ENCODE measurements around the gene VSTM2L.

VSTM2L gene

DNA sequence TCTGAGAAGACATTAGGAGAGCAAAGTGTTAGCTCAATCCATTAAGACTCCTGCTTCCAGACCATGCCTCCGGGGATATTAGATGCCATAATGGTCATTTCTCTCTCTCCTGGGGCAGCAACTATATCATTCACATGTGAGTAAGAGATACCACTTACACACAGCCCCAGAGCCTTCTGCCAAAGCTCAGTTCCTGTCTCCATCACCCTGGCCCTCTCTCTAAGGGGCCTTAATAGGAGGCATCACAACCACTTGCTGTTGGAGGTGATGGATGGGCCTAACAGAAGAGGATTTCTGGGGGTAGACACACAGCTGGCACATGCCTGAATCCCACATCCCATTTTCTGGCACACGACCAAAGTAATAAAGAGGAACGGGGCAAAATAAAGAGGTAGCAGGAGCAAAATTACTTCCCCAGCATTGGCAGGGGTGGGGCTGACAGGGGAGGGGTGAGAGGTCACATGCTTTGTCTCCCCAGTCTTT is 34.0 kb upstream of the VSTM2L start:
- no peak overlapping the region for H3K9ac ChIP-seq (ENCODE audit: low read depth, low read length)
- H3K4me3 ChIP-seq (ENCODE audit: low read depth, low read length), result no peak overlapping the region
- H3K27ac ChIP-seq (ENCODE audit: low read depth, low read length), result peak overlapping the region; percentile 7
- H3K9me3 ChIP-seq (ENCODE audit: control insufficient read depth, insufficient read depth, low read length), result no peaks in the 10 kb centered on the region
- H3K27me3 ChIP-seq (ENCODE audit: control insufficient read depth, insufficient read depth, low read length), result no peaks in the 10 kb centered on the region
- H3K4me1 ChIP-seq (ENCODE audit: control insufficient read depth, insufficient read depth, low read length), result peaks cover 16% of the 10 kb centered on the region
- peaks cover 11% of the 10 kb centered on the region; the same call in 1 of the 2 replicates for H3K36me3 ChIP-seq (ENCODE audit: control insufficient read depth, insufficient read depth, low read length)

- H3K9ac ChIP-seq (ENCODE audit: low read depth, low read length), result peak overlapping the region; percentile 57; the same call in 1 of the 2 replicates
These were observed 33.5 kb upstream of the VSTM2L start for GRCh38 chr20:37869334-37869861.

DNA sequence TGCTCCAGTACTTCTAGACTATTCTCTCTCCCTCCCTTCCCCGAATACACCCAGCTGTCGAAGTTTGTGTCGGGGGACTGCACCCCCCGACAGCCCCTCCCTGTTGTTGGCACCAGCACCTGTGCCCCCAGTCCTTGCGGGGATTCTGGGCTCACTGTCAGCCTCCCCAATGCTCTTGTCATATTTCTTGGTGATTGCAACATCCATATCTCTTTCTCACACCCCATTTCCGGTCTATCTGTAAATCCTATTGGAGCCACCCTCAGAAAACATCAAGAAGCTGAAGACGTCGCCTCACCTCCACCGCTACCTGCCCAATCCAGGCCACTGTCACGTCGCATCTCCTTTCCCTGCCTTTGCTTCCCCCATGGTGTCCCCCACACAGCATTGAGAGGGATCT is 32.6 kb upstream of the VSTM2L start:
- Histone ChIP-seq H3K27me3 (ENCODE audit: control insufficient read depth, insufficient read depth, low read length) (no peaks in the 10 kb centered on the region), H3K36me3 (ENCODE audit: control insufficient read depth, insufficient read depth, low read length) (peaks cover 17% of the 10 kb centered on the region), H3K9ac (ENCODE audit: low read depth, low read length) (no peak overlapping the region), H3K4me1 (ENCODE audit: control insufficient read depth, insufficient read depth, low read length) (peaks cover 16% of the 10 kb centered on the region), H3K27ac (ENCODE audit: low read depth, low read length) (no peak overlapping the region), H3K4me3 (ENCODE audit: low read depth, low read length) (no peak overlapping the region), H3K9me3 (ENCODE audit: control insufficient read depth, insufficient read depth, low read length) (no peaks in the 10 kb centered on the region)

More at GRCh38 chr20:37869334-37869861, 33.5 kb upstream of the VSTM2L start:
- Histone ChIP-seq H3K9me3 (ENCODE audit: control insufficient read depth, insufficient read depth, low read length) (no peaks in the 10 kb centered on the region), H3K36me3 (ENCODE audit: control insufficient read depth, insufficient read depth, low read length) (peaks cover 16% of the 10 kb centered on the region), H3K27ac (ENCODE audit: low read depth, low read length) (peak overlapping the region; percentile 75), H3K4me3 (ENCODE audit: low read depth, low read length) (no peak overlapping the region), H3K4me1 (ENCODE audit: control insufficient read depth, insufficient read depth, low read length) (peaks cover 16% of the 10 kb centered on the region), H3K27me3 (ENCODE audit: control insufficient read depth, insufficient read depth, low read length) (no peaks in the 10 kb centered on the region)

- Histone ChIP-seq H3K9me3 (ENCODE audit: control insufficient read depth, insufficient read depth, low read length) (no peaks in the 10 kb centered on the region), H3K27me3 (ENCODE audit: control insufficient read depth, insufficient read depth, low read length) (no peaks in the 10 kb centered on the region), H3K36me3 (ENCODE audit: control insufficient read depth, insufficient read depth, low read length) (peaks cover 17% of the 10 kb centered on the region), H3K27ac (ENCODE audit: low read depth, low read length) (no peak overlapping the region), H3K4me1 (ENCODE audit: control insufficient read depth, insufficient read depth, low read length) (peaks cover 16% of the 10 kb centered on the region), H3K9ac (ENCODE audit: low read depth, low read length) (no peak overlapping the region), H3K4me3 (ENCODE audit: low read depth, low read length) (no peak overlapping the region)
These were observed 31.2 kb upstream of the VSTM2L start for GRCh38 chr20:37871751-37872150.

- no peak overlapping the region for H3K27ac ChIP-seq (ENCODE audit: low read depth, low read length)
- peaks cover 17% of the 10 kb centered on the region for H3K36me3 ChIP-seq (ENCODE audit: control insufficient read depth, insufficient read depth, low read length)
- no peaks in the 10 kb centered on the region for H3K9me3 ChIP-seq (ENCODE audit: control insufficient read depth, insufficient read depth, low read length)
- H3K4me3 ChIP-seq (ENCODE audit: low read depth, low read length), result no peak overlapping the region
- H3K4me1 ChIP-seq (ENCODE audit: control insufficient read depth, insufficient read depth, low read length), result peaks cover 16% of the 10 kb centered on the region
- H3K9ac ChIP-seq (ENCODE audit: low read depth, low read length), result no peak overlapping the region
- no peaks in the 10 kb centered on the region for H3K27me3 ChIP-seq (ENCODE audit: control insufficient read depth, insufficient read depth, low read length)
These were observed 30.8 kb upstream of the VSTM2L start for GRCh38 chr20:37872161-37872560.

DNA sequence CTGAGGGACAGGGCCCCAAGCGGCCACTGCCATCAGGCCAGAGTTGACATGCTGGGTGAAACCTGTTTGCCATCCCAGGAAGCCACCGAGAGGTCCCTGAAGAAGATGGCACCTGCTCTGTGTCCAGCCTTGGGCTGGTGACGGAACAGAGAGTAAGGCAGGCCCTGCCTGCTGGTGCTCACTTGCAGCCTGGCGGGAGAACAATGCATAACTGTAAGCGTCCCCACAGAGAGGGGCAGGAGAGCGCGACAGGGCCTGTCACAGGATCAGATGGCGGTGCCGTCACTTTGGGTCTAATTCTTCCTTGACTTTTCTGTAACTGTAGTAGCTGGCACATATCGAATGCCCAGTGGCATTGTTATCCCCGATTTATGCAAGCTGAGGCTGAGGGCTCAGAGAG is 29.0 kb upstream of the VSTM2L start:
- Histone ChIP-seq H3K27ac (ENCODE audit: low read depth, low read length) (no peak overlapping the region), H3K4me1 (ENCODE audit: control insufficient read depth, insufficient read depth, low read length) (peaks cover 8% of the 10 kb centered on the region), H3K36me3 (ENCODE audit: control insufficient read depth, insufficient read depth, low read length) (peaks cover 17% of the 10 kb centered on the region), H3K4me3 (ENCODE audit: low read depth, low read length) (no peak overlapping the region), H3K9ac (ENCODE audit: low read depth, low read length) (no peak overlapping the region), H3K27me3 (ENCODE audit: control insufficient read depth, insufficient read depth, low read length) (no peaks in the 10 kb centered on the region), H3K9me3 (ENCODE audit: control insufficient read depth, insufficient read depth, low read length) (no peaks in the 10 kb centered on the region)

GRCh38 chr20:37875460-37876175 is 27.3 kb upstream of the VSTM2L start:
- Histone ChIP-seq H3K9me3 (ENCODE audit: control insufficient read depth, insufficient read depth, low read length) (no peaks in the 10 kb centered on the region), H3K27me3 (ENCODE audit: control insufficient read depth, insufficient read depth, low read length) (no peaks in the 10 kb centered on the region), H3K36me3 (ENCODE audit: control insufficient read depth, insufficient read depth, low read length) (peaks cover 17% of the 10 kb centered on the region), H3K4me3 (ENCODE audit: low read depth, low read length) (no peak overlapping the region), H3K4me1 (ENCODE audit: control insufficient read depth, insufficient read depth, low read length) (no peaks in the 10 kb centered on the region), H3K27ac (ENCODE audit: low read depth, low read length) (no peak overlapping the region), H3K9ac (ENCODE audit: low read depth, low read length) (no peak overlapping the region)

DNA sequence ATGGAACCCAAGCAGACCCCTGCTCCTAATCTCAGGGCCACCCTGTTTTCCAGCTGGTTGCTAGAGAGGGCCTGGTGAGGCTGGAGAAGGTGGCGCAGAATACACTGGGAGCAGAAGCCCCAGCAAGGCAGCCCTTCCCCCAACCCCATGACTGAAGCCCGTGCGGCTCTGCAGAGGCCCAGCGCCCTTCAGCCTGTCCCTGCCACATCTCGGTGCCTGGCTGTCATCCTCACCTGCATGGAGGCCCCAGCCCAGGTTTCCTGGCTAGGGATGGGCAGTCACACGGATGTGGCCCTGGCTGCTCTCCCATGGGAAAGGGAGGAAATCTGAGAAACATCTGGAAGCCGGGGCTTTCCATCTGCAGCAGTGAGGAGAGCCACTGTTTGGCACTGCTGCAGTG is 26.1 kb upstream of the VSTM2L start:
- H3K27ac ChIP-seq (ENCODE audit: low read depth, low read length), result no peak overlapping the region
- no peak overlapping the region for H3K9ac ChIP-seq (ENCODE audit: low read depth, low read length)
- H3K27me3 ChIP-seq (ENCODE audit: control insufficient read depth, insufficient read depth, low read length), result no peaks in the 10 kb centered on the region
- H3K4me1 ChIP-seq (ENCODE audit: control insufficient read depth, insufficient read depth, low read length), result no peaks in the 10 kb centered on the region
- H3K36me3 ChIP-seq (ENCODE audit: control insufficient read depth, insufficient read depth, low read length), result peaks cover 17% of the 10 kb centered on the region
- H3K9me3 ChIP-seq (ENCODE audit: control insufficient read depth, insufficient read depth, low read length), result no peaks in the 10 kb centered on the region
- no peak overlapping the region for H3K4me3 ChIP-seq (ENCODE audit: low read depth, low read length)

DNA sequence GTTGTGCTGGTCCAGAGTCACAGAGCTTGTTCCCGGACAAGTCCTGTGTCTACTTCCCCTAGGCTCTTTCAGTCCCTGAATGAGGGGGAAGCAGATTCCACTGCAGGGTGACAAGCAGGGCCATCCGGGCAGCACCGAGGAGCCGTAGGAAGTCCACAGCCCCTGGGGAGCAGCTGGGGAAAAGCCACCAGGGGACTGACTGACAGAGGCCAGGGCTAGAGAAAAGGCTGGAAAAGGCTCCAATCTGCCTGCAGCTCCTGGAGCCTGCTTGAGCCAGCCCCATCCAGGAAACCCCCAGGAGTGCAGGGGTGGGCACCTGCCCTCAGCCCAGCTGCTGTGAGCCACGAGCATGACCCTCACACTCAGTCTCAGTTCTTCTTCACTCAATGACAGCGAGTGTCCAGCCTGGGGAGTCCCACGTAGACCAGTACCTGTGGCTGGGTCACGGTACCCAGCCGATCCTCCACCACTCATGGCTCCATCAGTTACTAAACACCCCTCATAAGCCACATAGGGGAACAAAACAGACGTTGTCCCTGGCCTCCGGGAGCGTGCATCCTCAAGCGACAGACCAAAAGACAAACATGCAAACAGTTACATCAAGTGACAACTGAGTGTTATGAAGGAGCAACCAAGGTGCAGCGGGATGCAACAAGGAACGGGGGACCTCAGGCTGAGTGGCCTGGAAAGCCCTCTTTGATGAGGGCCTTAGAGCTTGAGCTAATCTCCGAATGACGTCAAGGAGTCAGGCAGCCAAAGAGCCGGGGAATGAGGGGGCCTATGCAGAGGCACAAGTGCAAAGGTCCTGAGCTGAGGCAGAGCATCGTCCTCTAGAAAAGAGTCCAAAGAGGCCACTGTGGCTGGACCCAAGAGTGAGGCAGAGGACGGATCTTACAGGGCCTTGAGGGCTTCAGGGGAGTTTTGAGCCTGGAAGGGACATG is 24.8 kb upstream of the VSTM2L start:
- no peak overlapping the region for H3K9ac ChIP-seq (ENCODE audit: low read depth, low read length)
- peaks cover 10% of the 10 kb centered on the region for H3K36me3 ChIP-seq (ENCODE audit: control insufficient read depth, insufficient read depth, low read length)
- H3K4me1 ChIP-seq (ENCODE audit: control insufficient read depth, insufficient read depth, low read length), result no peaks in the 10 kb centered on the region
- H3K27ac ChIP-seq (ENCODE audit: low read depth, low read length), result no peak overlapping the region
- no peak overlapping the region for H3K4me3 ChIP-seq (ENCODE audit: low read depth, low read length)
- no peaks in the 10 kb centered on the region for H3K27me3 ChIP-seq (ENCODE audit: control insufficient read depth, insufficient read depth, low read length)
- no peaks in the 10 kb centered on the region for H3K9me3 ChIP-seq (ENCODE audit: control insufficient read depth, insufficient read depth, low read length)

DNA sequence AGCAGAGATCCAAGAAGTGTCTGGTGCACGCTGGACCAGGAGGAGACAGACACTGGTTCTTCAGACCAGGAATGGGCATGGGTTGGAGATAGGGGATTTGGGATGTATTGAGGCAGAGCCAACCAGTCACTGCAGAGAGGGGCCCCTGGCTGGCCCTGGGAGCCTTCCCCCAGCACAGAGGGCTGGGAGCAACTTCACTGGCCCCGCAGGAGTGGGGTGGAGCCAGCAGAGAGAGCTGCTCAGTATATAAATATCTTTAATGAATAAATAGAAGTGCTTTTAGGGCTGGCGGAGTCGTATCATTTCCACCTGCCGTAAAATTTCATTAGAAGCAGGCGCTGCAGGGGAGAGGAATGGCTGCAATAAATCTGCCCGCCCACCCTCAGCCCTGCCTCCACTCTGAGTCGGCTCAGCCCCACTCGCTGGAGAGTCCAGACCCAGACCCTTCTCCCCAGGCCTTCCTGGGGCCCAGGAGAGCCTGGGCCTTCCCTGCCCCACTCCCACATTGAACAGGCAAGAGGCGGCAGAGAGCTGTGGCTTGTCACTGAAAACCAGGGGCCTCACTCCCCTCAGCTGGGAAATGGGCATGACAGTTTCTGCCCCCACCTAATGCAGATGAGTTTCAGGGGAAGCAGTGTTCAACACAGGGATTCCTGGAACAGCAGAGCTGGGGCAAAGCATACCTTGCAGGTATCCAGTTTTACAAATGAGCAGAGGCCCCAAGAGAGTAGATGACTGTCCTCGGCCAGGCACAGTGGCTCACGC is 23.9 kb upstream of the VSTM2L start:
- H3K27me3 ChIP-seq (ENCODE audit: control insufficient read depth, insufficient read depth, low read length), result no peaks in the 10 kb centered on the region
- no peak overlapping the region for H3K9ac ChIP-seq (ENCODE audit: low read depth, low read length)
- H3K27ac ChIP-seq (ENCODE audit: low read depth, low read length), result no peak overlapping the region
- peaks cover 5% of the 10 kb centered on the region; the same call in 1 of the 2 replicates for H3K36me3 ChIP-seq (ENCODE audit: control insufficient read depth, insufficient read depth, low read length)
- H3K9me3 ChIP-seq (ENCODE audit: control insufficient read depth, insufficient read depth, low read length), result no peaks in the 10 kb centered on the region
- no peak overlapping the region for H3K4me3 ChIP-seq (ENCODE audit: low read depth, low read length)
- H3K4me1 ChIP-seq (ENCODE audit: control insufficient read depth, insufficient read depth, low read length), result no peaks in the 10 kb centered on the region

Data from HUES48 (cell line).